ENCODE measurements around the gene FHL3. TPM values are rescaled to one million over a fixed set of nuclear protein-coding genes. Genes with fewer than 3 reads are reported as not detected.

The FHL3 gene
- total and polyA plus RNA-seq, 2 of the 8 experiments (the other 6 are each of a cell fraction or from before 2014, with no cell fraction given): 14.3 to 35.6 TPM

GRCh38 chr1:37995751-37996345, 9.5 kb downstream of the FHL3 start (continued):
- TF ChIP-seq FOSL1 (IDR thresholded peaks at IDR 0.05; ENCODE audit: insufficient read depth, low read depth, low read length) (no peak), SP4 (IDR thresholded peaks at IDR 0.05; ENCODE audit: low read length) (no peak; the same call in 1 of the 2 replicates), POLR2A (IDR thresholded peaks at IDR 0.05; ENCODE audit: control extremely low read depth in 1 of 2, low read depth in 2 of 2, low read length in 2 of 2) (peak; percentile 87 to 90), JUN (IDR thresholded peaks at IDR 0.05; ENCODE audit: low read depth, low read length) (0 out of 2 replicates have a peak, but pooled peaks have one; percentile 2), USF2 (IDR thresholded peaks at IDR 0.05; ENCODE audit: low read length) (no peak), TCF12 (IDR thresholded peaks at IDR 0.05; ENCODE audit: low read depth, low read length) (peak; percentile 84; the same call in 1 of the 2 replicates), KDM1A (IDR thresholded peaks at IDR 0.05; ENCODE audit: borderline replicate concordance, low read length) (no peak), CREB1 (IDR thresholded peaks at IDR 0.05) (peak; percentile 12; the same call in 1 of the 2 replicates), SAP30 (IDR thresholded peaks at IDR 0.05; ENCODE audit: insufficient read depth, insufficient replicate concordance, low read length) (no peak), BACH1 (IDR thresholded peaks at IDR 0.05; ENCODE audit: low read length) (no peak), ZNF274 (IDR thresholded peaks at IDR 0.05; ENCODE audit: borderline replicate concordance, extremely low read depth, low read length) (no peak), RXRA (IDR thresholded peaks at IDR 0.05; ENCODE audit: insufficient read depth, low read depth, low read length) (no peak), CBX8 (IDR thresholded peaks at IDR 0.05; ENCODE audit: borderline replicate concordance, low read depth, low read length) (no peak), CTBP2 (IDR thresholded peaks at IDR 0.05; ENCODE audit: borderline replicate concordance, insufficient read depth, insufficient read length, low read length) (no peak), BRCA1 (IDR thresholded peaks at IDR 0.05; ENCODE audit: low read depth, low read length) (no peak), E2F6 (IDR thresholded peaks at IDR 0.05) (no peak; the same call in 1 of the 2 replicates), ASH2L (IDR thresholded peaks at IDR 0.05; ENCODE audit: low read length) (peak; percentile 56), TBP (IDR thresholded peaks at IDR 0.05; ENCODE audit: low read depth, low read length) (peak; percentile 82), EP300 (IDR thresholded peaks at IDR 0.05; ENCODE audit: borderline replicate concordance in 1 of 2, low read depth in 2 of 2, low read length in 2 of 2) (peak in 1 of 2 experiments; percentile 75; a peak in 1 of 3 replicates), NANOG (IDR thresholded peaks at IDR 0.05; ENCODE audit: insufficient read depth, low read depth, low read length, poor library complexity, severe bottlenecking) (peak; percentile 55), TEAD4 (IDR thresholded peaks at IDR 0.05; ENCODE audit: low read depth, low read length) (peak; percentile 65; the same call in 1 of the 2 replicates), TAF1 (IDR thresholded peaks at IDR 0.05; ENCODE audit: low read depth, low read length) (peak; percentile 76), MAFK (IDR thresholded peaks at IDR 0.05; ENCODE audit: low read depth, low read length) (no peak), GABPA (IDR thresholded peaks at IDR 0.05; ENCODE audit: borderline replicate concordance, insufficient read depth, low read length) (no peak)
